ENCODE measurements around the gene TMEM259.
A peak's percentile ranks its signal among the peaks of the same experiment; 100 is the strongest.

The TMEM259 gene

DNA sequence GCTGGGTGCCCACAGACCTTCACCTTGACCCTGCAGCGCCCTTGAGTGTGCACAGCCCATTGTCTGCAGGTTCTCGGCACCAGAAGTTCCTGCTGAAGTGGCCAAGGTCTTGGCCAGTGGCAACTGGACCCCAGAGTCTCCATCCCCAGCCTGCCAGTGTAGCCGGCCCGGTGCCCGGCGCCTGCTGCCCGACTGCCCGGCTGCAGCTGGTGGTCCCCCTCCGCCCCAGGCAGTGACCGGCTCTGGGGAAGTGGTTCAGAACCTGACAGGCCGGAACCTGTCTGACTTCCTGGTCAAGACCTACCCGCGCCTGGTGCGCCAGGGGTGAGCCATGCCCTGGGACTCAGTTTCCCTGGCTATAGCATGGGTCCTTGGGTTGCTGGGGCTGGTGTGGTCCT, 34.1 kb upstream of the TMEM259 start:
- no peak for DNase-seq

DNA sequence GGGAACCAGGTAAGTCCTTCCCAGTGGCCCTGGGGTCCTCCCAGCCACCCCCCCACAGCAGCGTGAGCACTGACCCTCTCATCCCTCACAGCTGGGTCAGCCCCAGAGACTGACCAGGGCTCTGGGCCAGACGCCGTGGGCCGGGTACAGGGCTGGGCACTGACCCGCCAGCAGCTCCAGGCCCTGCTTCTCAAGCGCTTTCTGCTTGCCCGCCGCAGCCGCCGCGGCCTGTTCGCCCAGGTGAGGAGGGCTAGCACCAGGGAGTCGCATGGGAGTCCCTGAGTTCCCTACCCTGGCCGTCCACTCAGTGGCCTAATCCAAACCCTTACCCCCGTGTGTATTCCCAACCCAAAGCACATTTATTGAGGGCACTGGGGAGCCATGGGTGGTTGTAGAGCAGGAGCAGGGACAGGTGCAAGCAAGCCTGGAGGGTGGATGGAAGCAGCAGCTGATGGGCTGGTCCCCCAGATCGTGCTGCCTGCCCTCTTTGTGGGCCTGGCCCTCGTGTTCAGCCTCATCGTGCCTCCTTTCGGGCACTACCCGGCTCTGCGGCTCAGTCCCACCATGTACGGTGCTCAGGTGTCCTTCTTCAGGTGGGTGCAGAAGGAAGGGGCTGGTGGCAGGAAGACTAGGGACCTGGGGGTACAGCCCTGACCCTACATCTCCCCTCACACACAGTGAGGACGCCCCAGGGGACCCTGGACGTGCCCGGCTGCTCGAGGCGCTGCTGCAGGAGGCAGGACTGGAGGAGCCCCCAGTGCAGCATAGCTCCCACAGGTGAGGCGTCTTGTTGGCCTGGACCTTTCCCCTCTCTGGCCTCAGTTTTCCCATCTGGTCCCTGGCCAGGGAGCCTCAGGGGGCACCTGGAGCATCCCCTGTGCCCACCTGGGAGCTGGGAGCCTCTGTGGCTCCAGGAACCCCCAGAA, 33.4 kb upstream of the TMEM259 start:
- no peak for DNase-seq

- DNase-seq, result no peak
Measured at GRCh38 chr19:1053176-1054101, 32.5 kb upstream of the TMEM259 start.

- DNase-seq, result no peak
Measured at GRCh38 chr19:1052349-1052975, 31.5 kb upstream of the TMEM259 start.

- no peak for DNase-seq
Measured at GRCh38 chr19:1051791-1052190, 30.9 kb upstream of the TMEM259 start.

GRCh38 chr19:1050989-1051788, 30.3 kb upstream of the TMEM259 start:
- DNase-seq, result no peak

GRCh38 chr19:1049800-1050199, 28.9 kb upstream of the TMEM259 start:
- DNase-seq, result no peak

DNA sequence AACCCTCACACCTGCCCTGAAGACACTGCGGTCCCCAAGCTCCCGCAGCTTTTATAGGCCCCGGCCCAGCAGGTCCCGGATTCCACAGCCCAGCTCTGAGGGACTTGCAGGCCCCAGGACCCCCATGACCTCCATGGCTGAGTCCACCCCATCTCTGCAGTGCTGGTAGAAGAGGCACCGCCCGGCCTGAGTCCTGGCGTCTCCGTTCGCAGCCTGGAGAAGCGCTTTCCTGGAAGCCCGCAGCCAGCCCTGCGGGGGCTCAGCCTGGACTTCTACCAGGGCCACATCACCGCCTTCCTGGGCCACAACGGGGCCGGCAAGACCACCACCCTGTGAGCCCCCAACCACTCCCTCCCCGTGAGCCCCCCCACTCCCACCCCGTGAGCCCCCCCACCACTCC, 28.2 kb upstream of the TMEM259 start:
- no peak for DNase-seq

DNA sequence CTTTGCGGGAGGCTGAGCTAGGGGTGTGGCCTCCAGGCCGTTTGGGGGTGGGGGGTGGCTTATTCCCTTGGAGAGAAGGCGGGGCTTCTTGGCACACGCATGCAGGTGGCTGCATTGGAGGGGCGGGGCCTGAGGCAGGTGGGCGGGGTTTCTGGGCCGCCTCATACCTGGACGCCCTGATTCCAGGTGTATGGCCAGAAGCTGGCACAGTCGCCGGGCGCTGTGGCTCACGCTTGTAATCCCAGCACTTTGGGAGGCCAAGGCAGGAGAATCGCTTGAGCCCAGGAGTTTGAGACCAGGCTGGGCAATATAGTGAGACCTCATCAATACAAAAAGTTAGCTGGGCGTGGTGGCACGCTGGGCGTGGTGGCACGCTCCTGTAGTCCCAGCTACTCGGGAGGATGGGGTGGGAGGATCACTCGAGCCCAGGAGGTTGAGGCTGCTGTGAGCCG, 26.8 kb upstream of the TMEM259 start:
- DNase-seq, result no peak

GRCh38 chr19:1046836-1047695, 26.1 kb upstream of the TMEM259 start:
- no peak for DNase-seq

DNA sequence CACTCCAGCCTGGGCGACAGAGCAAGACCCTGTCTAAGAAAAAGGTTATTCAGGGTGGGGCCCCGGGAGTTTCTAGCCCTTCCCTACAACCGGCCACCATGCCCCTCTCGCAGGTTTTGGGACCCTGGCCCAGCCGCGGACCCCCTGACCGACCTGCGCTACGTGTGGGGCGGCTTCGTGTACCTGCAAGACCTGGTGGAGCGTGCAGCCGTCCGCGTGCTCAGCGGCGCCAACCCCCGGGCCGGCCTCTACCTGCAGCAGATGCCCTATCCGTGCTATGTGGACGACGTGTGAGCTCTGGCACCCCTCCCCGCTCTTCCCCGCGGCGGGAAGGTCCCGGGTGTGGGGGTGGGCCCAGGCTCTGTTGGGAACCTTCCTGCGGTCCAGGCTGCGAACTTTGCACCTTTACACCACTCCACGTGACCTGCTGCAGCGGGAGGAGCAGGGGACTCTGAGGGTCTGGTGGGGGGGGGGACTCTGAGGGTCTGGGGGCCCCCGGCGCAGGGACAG, 25.2 kb upstream of the TMEM259 start:
- no peak for DNase-seq

DNA sequence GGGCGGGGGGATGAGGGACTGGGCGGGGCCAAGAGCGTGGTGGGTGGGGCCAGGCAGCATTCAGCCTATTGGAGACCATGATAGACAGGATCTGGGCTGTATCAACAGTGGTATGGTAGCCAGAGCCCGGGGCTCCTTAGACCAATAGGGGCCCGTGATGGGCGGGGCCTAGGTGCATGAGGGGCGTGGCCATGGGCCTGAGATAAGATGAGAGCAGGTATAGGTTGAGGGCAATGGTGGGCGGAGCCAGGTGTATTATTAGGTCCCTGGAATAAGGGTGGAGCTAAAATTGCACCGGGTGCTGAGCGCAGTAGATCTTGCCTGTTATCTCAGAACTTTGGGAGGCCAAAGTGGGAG, 24.3 kb upstream of the TMEM259 start:
- DNase-seq, result peak in 1 of 2 donors; percentile 46

DNA sequence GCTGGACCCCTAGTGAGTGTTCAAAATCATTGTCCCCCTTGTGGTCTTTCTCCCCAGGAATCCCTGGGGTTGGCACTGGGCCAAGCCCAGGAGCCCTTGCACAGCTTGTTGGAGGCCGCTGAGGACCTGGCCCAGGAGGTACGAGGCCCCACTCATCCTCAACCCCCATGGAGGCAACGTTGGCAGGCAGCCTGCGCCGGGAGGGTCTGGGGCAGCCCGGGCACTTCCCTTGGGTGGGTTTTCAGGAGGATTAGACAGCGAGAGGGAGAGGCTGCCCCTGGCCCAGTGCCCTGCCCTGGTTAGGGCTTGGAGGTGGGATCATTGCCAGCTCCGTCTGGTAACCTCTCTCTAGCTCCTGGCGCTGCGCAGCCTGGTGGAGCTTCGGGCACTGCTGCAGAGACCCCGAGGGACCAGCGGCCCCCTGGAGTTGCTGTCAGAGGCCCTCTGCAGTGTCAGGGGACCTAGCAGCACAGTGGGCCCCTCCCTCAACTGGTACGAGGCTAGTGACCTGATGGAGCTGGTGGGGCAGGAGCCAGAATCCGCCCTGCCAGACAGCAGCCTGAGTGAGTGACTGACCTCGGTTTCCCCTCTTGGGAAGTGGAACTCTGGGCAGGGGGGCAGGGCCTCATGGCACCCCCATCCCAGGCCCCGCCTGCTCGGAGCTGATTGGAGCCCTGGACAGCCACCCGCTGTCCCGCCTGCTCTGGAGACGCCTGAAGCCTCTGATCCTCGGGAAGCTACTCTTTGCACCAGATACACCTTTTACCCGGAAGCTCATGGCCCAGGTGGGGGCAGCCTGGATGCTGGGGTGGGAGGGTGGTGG, 22.0 kb upstream of the TMEM259 start:
- DNase-seq, result no peak

DNA sequence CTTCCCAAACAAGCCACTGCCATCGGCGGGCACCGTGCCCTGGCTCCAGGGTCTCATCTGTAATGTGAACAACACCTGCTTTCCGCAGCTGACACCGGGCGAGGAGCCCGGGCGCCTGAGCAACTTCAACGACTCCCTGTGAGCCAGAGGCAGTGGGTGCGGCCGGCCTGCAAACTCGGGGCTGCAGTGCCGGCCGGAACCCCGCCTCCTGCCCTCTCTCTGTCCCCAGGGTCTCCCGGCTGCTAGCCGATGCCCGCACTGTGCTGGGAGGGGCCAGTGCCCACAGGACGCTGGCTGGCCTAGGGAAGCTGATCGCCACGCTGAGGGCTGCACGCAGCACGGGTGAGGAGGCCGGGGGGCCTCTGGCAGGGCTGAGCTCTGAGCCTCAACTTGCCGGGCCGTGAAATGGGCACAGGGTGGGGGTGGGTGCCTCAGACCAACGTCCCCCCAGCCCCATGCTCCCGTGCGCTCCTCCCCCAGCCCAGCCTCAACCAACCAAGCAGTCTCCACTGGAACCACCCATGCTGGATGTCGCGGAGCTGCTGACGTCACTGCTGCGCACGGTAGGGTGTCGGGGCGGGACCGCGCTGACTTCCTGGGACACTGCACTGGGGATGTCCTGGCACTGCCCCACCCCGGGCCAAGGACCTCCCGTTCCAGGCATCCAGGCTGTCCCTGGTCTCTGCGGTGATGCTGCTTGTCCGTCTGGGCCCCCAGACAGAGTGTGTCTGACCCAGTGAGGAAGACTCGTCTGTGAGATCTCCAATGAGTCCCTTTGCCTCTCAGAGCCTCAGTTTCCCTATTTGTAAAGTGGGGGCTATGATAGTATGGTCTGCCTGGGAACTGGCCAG, 21.1 kb upstream of the TMEM259 start:
- no peak for DNase-seq

- no peak for DNase-seq
Measured at GRCh38 chr19:1041272-1041834, 20.4 kb upstream of the TMEM259 start.

DNA sequence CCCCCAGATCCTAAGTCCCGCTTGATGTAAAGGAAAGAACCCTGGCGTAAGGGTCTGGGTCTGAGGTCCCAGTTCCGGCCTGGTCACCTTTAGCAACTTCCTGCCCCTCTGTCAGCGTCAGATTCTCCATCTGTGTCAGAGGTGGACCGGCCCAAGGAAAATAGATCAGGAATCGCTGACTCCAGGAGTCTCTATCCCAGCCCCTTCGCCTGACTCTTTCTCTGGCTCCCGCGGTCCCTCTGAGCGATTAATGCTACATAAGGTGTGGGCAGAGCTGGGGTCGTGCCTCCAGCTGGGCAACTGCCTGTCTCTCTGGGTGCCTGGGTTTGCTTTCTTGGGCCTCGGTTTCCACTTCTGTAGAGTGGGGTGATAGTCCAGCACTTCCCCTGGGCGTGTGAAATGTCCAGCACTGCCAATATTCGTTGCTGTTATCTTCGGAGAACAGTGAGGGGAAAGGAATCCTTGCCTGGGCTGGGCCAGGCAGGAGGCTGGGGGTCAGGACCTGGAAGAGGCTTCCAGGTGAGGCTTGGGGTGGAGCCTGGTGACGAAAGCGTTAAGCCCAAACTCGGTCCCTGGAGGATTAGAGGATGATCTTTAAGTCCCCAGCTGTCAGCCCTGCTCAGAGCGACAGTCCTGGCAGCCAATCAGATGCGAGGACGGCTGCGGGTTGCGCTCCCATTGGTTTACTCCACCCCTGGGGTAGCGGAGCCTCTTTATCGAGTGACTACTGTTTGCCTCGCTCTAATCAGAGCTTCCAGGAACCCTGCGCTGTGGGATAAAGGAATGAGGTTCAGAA, 19.8 kb upstream of the TMEM259 start:
- peak; percentile 85 to 92 for DNase-seq

GRCh38 chr19:1039646-1040475, 18.9 kb upstream of the TMEM259 start, which contains the start of gene ABCA7:
Gene ABCA7 (plus strand): TSS chr19:1040107. CDS start chr19:1041362, 1,255 bp downstream.
- peak; percentile 91 to 98 for DNase-seq

Data from inflammatory macrophage treated with lipopolysaccharide for 1 hour (primary cell).